HepG2 (cell line): ENCODE results near the gene MPZ.

Experiments
- TBL1XR1 ChIP-seq: fragments of 150-350 bp; IDR thresholded peaks from 2 replicates; pipeline ENCODE4 v1.6.1; 2014; ENCODE audit warnings: borderline replicate concordance, low read length; ENCODE audit not compliant: partially characterized antibody
- ZNF432 ChIP-seq: sonication (generic); formaldehyde crosslinking; IDR thresholded peaks from 2 replicates; pipeline ENCODE4 v1.5.0; 2020; ENCODE audit warnings: missing genetic modification reagents, mild to moderate bottlenecking, borderline replicate concordance

GRCh38 chr1:161333166-161333565, 23.4 kb upstream of the MPZ start:
- TF ChIP-seq TBL1XR1 (no peak), ZNF432 (CRISPR knock-in tag) (no peak)
